ENCODE data around the gene HEPACAM.

The HEPACAM gene

GRCh38 chr11:124898711-124899110, 37.1 kb downstream of the HEPACAM start:
- no peak for DNase-seq

- no peak for DNase-seq
These were observed 37.6 kb downstream of the HEPACAM start for GRCh38 chr11:124898263-124898680.

GRCh38 chr11:124897674-124898262, 38.1 kb downstream of the HEPACAM start, which contains the start of gene ROBO4:
ROBO4 (minus strand) TSS chr11:124897865; CDS start chr11:124897795, 70 bp downstream.
- DNase-seq: no peak

- no peak for DNase-seq
These were observed 38.9 kb downstream of the HEPACAM start for GRCh38 chr11:124896821-124897391.

- no peak for DNase-seq
These were observed 39.6 kb downstream of the HEPACAM start for GRCh38 chr11:124896071-124896750.

GRCh38 chr11:124895471-124895971, 40.3 kb downstream of the HEPACAM start:
- DNase-seq: no peak

GRCh38 chr11:124894606-124895430, 41.0 kb downstream of the HEPACAM start:
- DNase-seq: no peak

- DNase-seq: no peak
These were observed 42.0 kb downstream of the HEPACAM start for GRCh38 chr11:124893781-124894401.

- no peak for DNase-seq
These were observed 42.9 kb downstream of the HEPACAM start for GRCh38 chr11:124892750-124893454.

- no peak for DNase-seq
These were observed 43.7 kb downstream of the HEPACAM start for GRCh38 chr11:124892146-124892545.

GRCh38 chr11:124891373-124891861, 44.4 kb downstream of the HEPACAM start:
- no peak for DNase-seq

GRCh38 chr11:124890683-124891372, 45.0 kb downstream of the HEPACAM start:
- no peak for DNase-seq

GRCh38 chr11:124890151-124890550, 45.7 kb downstream of the HEPACAM start:
- DNase-seq: no peak

GRCh38 chr11:124889191-124890091, 46.4 kb downstream of the HEPACAM start:
- no peak for DNase-seq

GRCh38 chr11:124887667-124888013, 48.2 kb downstream of the HEPACAM start:
- no peak for DNase-seq

- no peak for DNase-seq
These were observed 48.7 kb downstream of the HEPACAM start for GRCh38 chr11:124886978-124887666.

GRCh38 chr11:124886476-124886875, 49.4 kb downstream of the HEPACAM start:
- DNase-seq: no peak

GRCh38 chr11:124884869-124885479, 50.9 kb downstream of the HEPACAM start:
- no peak for DNase-seq

- no peak for DNase-seq
These were observed 51.5 kb downstream of the HEPACAM start for GRCh38 chr11:124884340-124884739.

Measured in NCI-H748 treated with DMSO at 0.1 percent for 48 hours (cell line).